Measurements from ENCODE around the gene MPRIP. TPM values are rescaled to one million over a fixed set of nuclear protein-coding genes. Genes with fewer than 3 reads are reported as not detected.
"Not testable (repeated sequence)": the region's sequence is repeated elsewhere in the genome, so short reads cannot be mapped to it uniquely, and the experiment has no call there.

The MPRIP gene
- 86.5 and 102 TPM in 2 replicates for total RNA-seq (ENCODE audit: low replicate concordance)

DNA sequence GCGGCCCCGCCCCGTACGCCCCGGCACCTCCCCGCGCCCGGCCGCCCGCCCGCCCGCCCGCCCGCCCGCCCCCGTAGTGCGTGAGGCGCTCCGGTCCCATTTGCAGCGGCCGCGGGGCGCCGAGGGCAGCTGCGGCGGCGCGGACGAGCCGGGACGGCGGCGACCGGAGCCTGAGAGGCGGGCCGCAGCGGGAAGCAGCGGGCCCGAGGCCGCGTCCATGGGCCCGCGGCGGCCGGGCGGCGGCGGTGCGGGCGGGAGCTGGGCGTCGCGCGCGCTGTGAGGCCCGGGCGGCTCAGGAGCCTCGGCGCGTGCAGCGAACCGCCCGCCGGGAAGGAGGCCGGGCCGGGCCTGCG lies at the start of gene MPRIP:
Gene MPRIP (plus strand): TSS at position 74 of the 353 bp plus-strand sequence. CDS start 392 bp downstream, outside the sequence.
- no peak for DNase-seq (ENCODE audit: low read depth)
- TF ChIP-seq CTCF (IDR thresholded peaks at IDR 0.05; ENCODE audit: insufficient read depth, low read length), result no peak
- peak within 1 kb of the TSS; percentile 84 for H3K4me3 ChIP-seq (ENCODE audit: low read depth, low read length)

- DNase-seq (ENCODE audit: low read depth), result peak; percentile 14
- no peak overlapping the region for H3K4me3 ChIP-seq (ENCODE audit: low read depth, low read length)
- TF ChIP-seq CTCF (IDR thresholded peaks at IDR 0.05; ENCODE audit: insufficient read depth, low read length), result no peak
These were observed 47.6 kb upstream of the MPRIP start for GRCh38 chr17:16994631-16995030.

- TF ChIP-seq CTCF (IDR thresholded peaks at IDR 0.05; ENCODE audit: insufficient read depth, low read length), result no peak
- no peak overlapping the region for H3K4me3 ChIP-seq (ENCODE audit: low read depth, low read length)
- DNase-seq (ENCODE audit: low read depth), result no peak
These were observed 46.3 kb upstream of the MPRIP start for GRCh38 chr17:16995930-16996329.

GRCh38 chr17:16996726-16997125 lies 45.5 kb upstream of the MPRIP start:
- not testable (repeated sequence) for DNase-seq (ENCODE audit: low read depth); H3K4me3 ChIP-seq (ENCODE audit: low read depth, low read length)

GRCh38 chr17:16997514-16998429 lies 44.5 kb upstream of the MPRIP start:
- TF ChIP-seq CTCF (IDR thresholded peaks at IDR 0.05; ENCODE audit: insufficient read depth, low read length), result peak; percentile 65
- H3K4me3 ChIP-seq (ENCODE audit: low read depth, low read length), result no peak overlapping the region
- DNase-seq (ENCODE audit: low read depth), result peak; percentile 34

GRCh38 chr17:16999931-17000625 lies 42.2 kb upstream of the MPRIP start:
- TF ChIP-seq CTCF (IDR thresholded peaks at IDR 0.05; ENCODE audit: insufficient read depth, low read length), result no peak
- DNase-seq (ENCODE audit: low read depth), result no peak
- no peak overlapping the region for H3K4me3 ChIP-seq (ENCODE audit: low read depth, low read length)

DNA sequence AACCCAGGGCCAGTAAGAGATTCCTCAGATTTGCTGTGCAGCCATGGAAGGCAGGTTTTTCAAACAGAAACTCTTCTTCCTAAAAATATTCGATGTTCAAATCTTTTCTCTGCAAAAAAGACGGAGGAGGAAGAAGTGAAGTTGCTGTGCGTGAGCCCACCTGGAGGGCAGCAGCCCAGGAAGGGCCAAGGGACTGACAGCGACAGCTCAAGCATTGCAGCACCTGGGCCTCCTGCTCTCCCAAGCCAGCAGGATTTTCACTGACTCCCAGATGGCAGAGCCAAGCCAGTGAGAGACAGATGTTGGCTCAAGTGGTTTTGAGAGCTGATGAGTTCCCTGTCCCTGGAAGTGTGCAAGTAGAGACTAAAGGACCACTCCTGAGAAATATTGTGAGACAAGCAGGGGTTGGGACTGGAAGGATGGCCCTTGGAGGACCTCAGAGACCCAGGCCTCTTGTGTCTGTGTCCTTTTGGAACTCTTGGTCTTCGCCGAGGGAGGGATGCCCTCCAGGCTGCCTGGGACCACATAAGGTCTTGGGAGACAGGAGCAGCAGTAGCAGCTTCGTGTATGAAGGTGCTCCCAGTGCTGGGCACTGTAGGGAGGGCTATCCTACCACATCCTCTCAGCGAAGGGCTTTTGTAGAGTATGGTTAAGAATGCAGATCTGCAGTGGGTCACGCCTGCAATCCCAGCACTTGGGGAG lies 41.0 kb upstream of the MPRIP start:
- H3K4me3 ChIP-seq (ENCODE audit: low read depth, low read length), result no peak overlapping the region
- no peak for DNase-seq (ENCODE audit: low read depth)
- no peak for TF ChIP-seq CTCF (IDR thresholded peaks at IDR 0.05; ENCODE audit: insufficient read depth, low read length)
